Panc1 (cell line): ENCODE measurements around the gene SPHK2. TPM values are rescaled to one million over a fixed set of nuclear protein-coding genes. Genes with fewer than 3 reads are reported as not detected.
A peak's percentile ranks its signal among the peaks of the same experiment; 100 is the strongest.

Experiments
- ATAC-seq: fragments of 200-7000 bp; cut with Tn5 transposase; 2 replicates; pipeline ENCODE4 v1.9.1; 2020; ENCODE audit warnings: mild to moderate bottlenecking, moderate library complexity
- BruUV-seq: library from RNA; stranded (reverse); fragments of 400-500 nt; replicated peaks from 2 replicates; lab custom pipeline; 2021; lab: Mats Ljungman, UMichigan
- CTCF ChIA-PET: fragments of 300-600 bp; sonication (Branson Sonifier 250); formaldehyde crosslinking; loops from one replicate; lab custom pipeline; 2022; ENCODE audit warnings: antibody characterized with exemption; lab: Charles Lee
- POLR2A ChIA-PET: fragments of 300-600 bp; sonication (Branson Sonifier 250); formaldehyde crosslinking; loops from one replicate; lab custom pipeline; 2022; ENCODE audit warnings: antibody characterized with exemption; lab: Charles Lee
- DNase-seq: peaks from one replicate; pipeline ENCODE4 v3.0.0-alpha.2; 2010; ENCODE audit warnings: low read depth, low spot score
- H3K27ac ChIP-seq: 2 replicates; pipeline ENCODE4 v1.5.1; 2011; ENCODE audit warnings: mild to moderate bottlenecking, low read length, inconsistent platforms
- H3K27me3 ChIP-seq: fragments of 200-500 bp; sonication (Bioruptor generic); 2 replicates; pipeline ENCODE4 v1.6.0; 2014; ENCODE audit warnings: low read length, inconsistent platforms; ENCODE audit not compliant: control insufficient read depth, insufficient read depth
- H3K36me3 ChIP-seq: fragments of 200-500 bp; sonication (Bioruptor generic); 2 replicates; pipeline ENCODE4 v1.5.1; 2014; ENCODE audit warnings: inconsistent platforms, mild to moderate bottlenecking, low read length, moderate library complexity; ENCODE audit not compliant: control insufficient read depth, insufficient read depth
- H3K4me1 ChIP-seq: 2 replicates; pipeline ENCODE4 v1.5.1; 2011; ENCODE audit warnings: inconsistent platforms, mild to moderate bottlenecking, low read length, moderate library complexity; ENCODE audit not compliant: control insufficient read depth, insufficient read depth
- H3K4me3 ChIP-seq, 2 experiments: 2 replicates each; pipeline ENCODE4 v1.5.1; 2011 to 2012; ENCODE audit warnings: low read depth in 2 of 2, low read length in 2 of 2, mild to moderate bottlenecking in 2 of 2, inconsistent platforms in 1 of 2, moderate library complexity in 1 of 2
- H3K9me3 ChIP-seq: fragments of 200-500 bp; sonication (Bioruptor generic); 2 replicates; pipeline ENCODE4 v1.5.1; 2014; ENCODE audit warnings: low read depth, mild to moderate bottlenecking, inconsistent platforms, low read length, moderate library complexity; ENCODE audit not compliant: control insufficient read depth, insufficient read depth
- POLR2AphosphoS5 ChIP-seq: IDR thresholded peaks from 2 replicates; pipeline ENCODE4 v1.6.1; 2012; ENCODE audit warnings: mild to moderate bottlenecking, low read depth, low read length, moderate library complexity
- REST ChIP-seq, 2 experiments: IDR thresholded peaks; 2 replicates each; pipeline ENCODE4 v1.6.1; 2011 to 2012; ENCODE audit warnings: low read depth in 2 of 2, control low read depth in 1 of 2, low read length in 1 of 2, mild to moderate bottlenecking in 1 of 2, moderate library complexity in 1 of 2; ENCODE audit not compliant: insufficient read depth in 1 of 2
- SIN3A ChIP-seq: IDR thresholded peaks from 2 replicates; pipeline ENCODE4 v1.6.1; 2012; ENCODE audit warnings: low read depth, mild to moderate bottlenecking, low read length, moderate library complexity, borderline replicate concordance; ENCODE audit not compliant: insufficient read depth
- TCF7L2 ChIP-seq: IDR thresholded peaks from 2 replicates; pipeline ENCODE4 v1.6.1; 2011; ENCODE audit warnings: mild to moderate bottlenecking, low read depth, low read length, inconsistent platforms
- in situ Hi-C: cut with HindIII; loops from 2 replicates; pipeline ENCODE4 v1.10.0; 2016; ENCODE audit warnings: low sequenced_read_pairs, low pct_unique_long_range_greater_than_20kb
- intact Hi-C: fragments of 100-400 bp; cut with micrococcal nuclease; formaldehyde crosslinking; loops from one replicate; pipeline ENCODE4 v1.10.0; 2022; ENCODE audit not compliant: unreplicated experiment
- total RNA-seq: library from RNA; stranded (reverse); gene quantifications from one replicate; pipeline ENCODE4 v1.2.1, GENCODE V29; 2021; ENCODE audit not compliant: unreplicated experiment
- TF ChIP-seq, protein P1 (sequence below): fragments of 450-650 bp; IDR thresholded peaks from 2 replicates; pipeline ENCODE4 v1.5.1; 2017; ENCODE audit warnings: mild to moderate bottlenecking

The SPHK2 gene
- total RNA-seq, 1 experiment from 2014 or later, result 19.5 TPM

DNA sequence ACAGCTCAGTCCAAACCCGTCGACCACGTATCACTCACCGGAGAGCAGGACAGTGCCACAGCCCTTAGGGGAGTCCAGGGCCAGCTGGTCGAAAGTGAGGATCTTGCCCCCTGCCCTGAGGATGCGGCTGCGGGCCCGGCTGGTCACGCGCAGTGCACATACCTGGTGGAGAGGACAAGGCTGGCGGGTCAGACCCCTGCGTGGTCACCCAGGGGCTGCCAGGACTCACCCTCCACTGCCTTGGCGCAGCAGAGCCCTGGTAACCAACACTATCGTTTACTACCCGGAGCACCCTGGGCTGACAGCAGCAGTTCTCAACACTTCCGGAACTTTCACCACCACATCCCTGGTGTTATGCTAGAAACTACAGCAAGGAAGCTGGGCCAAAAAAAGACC is 3.3 kb upstream of the SPHK2 start:
- ATAC-seq (no peak), DNase-seq (no peak)
- TF ChIP-seq, protein P1, sequence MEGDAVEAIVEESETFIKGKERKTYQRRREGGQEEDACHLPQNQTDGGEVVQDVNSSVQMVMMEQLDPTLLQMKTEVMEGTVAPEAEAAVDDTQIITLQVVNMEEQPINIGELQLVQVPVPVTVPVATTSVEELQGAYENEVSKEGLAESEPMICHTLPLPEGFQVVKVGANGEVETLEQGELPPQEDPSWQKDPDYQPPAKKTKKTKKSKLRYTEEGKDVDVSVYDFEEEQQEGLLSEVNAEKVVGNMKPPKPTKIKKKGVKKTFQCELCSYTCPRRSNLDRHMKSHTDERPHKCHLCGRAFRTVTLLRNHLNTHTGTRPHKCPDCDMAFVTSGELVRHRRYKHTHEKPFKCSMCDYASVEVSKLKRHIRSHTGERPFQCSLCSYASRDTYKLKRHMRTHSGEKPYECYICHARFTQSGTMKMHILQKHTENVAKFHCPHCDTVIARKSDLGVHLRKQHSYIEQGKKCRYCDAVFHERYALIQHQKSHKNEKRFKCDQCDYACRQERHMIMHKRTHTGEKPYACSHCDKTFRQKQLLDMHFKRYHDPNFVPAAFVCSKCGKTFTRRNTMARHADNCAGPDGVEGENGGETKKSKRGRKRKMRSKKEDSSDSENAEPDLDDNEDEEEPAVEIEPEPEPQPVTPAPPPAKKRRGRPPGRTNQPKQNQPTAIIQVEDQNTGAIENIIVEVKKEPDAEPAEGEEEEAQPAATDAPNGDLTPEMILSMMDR, result no peak
- TF ChIP-seq POLR2AphosphoS5 (no peak), TCF7L2 (no peak), REST (IDR thresholded peaks at IDR 0.05; ENCODE audit: insufficient read depth in 1 of 2, low read depth in 2 of 2, low read length in 1 of 2) (no peak), SIN3A (no peak)
- in situ Hi-C loops, result no loop called here
- H3K27me3 ChIP-seq, result no peaks in the 10 kb centered on the region
- peaks cover 35% of the 10 kb centered on the region for H3K4me1 ChIP-seq
- intact Hi-C loops, result no loop called here
- H3K27ac ChIP-seq, result no peak overlapping the region; the same call in 1 of the 2 replicates
- no TSS peak for BruUV-seq
- H3K9me3 ChIP-seq, result no peaks in the 10 kb centered on the region
- peaks cover 11% of the 10 kb centered on the region for H3K36me3 ChIP-seq
- H3K4me3 ChIP-seq, result no peak overlapping the region
- ChIA-PET CTCF (no interaction called here), POLR2A (no interaction called here)

DNA sequence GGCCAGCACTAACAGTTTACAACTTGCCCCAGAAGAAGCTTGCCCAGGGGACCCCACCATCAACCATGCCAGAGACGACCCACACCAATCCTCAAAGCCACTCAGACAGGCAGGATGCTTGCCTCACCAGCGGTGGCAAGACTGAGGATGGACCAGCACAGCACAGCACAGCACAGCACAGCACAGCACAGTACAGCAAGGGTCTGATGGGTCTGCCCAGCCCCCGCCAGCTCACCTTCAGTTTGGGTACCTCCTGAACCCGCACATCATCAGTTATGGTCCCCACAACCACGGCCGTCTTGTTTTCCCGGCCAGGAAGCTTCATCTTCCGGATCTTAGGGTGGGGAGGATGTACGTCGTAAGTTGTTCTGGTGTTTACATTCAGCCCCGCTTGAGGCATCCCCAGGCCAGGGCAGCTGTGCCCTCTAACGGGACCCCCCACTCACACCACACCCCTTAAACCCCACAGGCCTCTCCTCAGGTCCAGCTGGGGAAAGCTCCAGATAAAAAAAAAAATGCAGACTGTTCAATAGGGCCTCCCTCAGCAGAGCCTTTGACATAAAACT is 2.7 kb upstream of the SPHK2 start:
- Histone ChIP-seq H3K4me1 (peaks cover 35% of the 10 kb centered on the region), H3K36me3 (peaks cover 11% of the 10 kb centered on the region), H3K9me3 (no peaks in the 10 kb centered on the region), H3K27ac (no peak overlapping the region; the same call in 1 of the 2 replicates), H3K4me3 (peak overlapping the region; percentile 96 to 99), H3K27me3 (no peaks in the 10 kb centered on the region)
- DNase-seq (no peak), ATAC-seq (no peak)
- in situ Hi-C loops, result no loop called here
- POLR2A ChIA-PET, result no interaction called here
- CTCF ChIA-PET, result no interaction called here
- no peak for TF ChIP-seq POLR2AphosphoS5
- TF ChIP-seq, protein P1, result no peak
- no peak for TF ChIP-seq TCF7L2
- no peak for TF ChIP-seq SIN3A
- no peak for TF ChIP-seq REST (IDR thresholded peaks at IDR 0.05; ENCODE audit: insufficient read depth in 1 of 2, low read depth in 2 of 2, low read length in 1 of 2)
- intact Hi-C loops, result no loop called here
- no TSS peak for BruUV-seq
